HG03039 (cell line): ENCODE measurements around the gene ATP2B2.
"Not testable (repeated sequence)": the region's sequence is repeated elsewhere in the genome, so short reads cannot be mapped to it uniquely, and the experiment has no call there.

Experiments used
- ATAC-seq: cut with Tn5 transposase; IDR thresholded peaks from one replicate; pipeline ENCODE4 v1.9.1; 2021; ENCODE audit warnings: mild to moderate bottlenecking, moderate library complexity; ENCODE audit not compliant: unreplicated experiment

ATP2B2 gene

DNA sequence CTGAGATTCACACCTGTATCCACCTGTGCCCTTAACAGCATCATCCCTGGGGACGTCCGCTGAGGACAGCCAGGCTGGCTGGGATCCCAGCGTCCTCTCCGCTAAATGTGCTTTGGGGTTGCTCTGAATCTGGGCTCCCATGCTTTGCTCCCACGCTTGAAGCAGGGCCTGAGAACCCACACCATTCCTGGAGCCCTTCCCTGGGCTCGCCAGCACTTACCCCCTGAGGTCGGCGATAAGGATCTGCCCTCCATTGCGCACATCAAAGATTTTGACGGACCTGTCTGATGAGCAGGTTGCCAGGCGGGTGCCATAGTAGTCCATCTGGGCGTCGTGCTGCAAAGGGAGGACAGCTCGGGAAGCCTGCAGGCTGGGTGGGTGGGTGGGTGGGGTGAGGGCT lies 190.3 kb downstream of the ATP2B2 start:
- ATAC-seq = no peak

DNA sequence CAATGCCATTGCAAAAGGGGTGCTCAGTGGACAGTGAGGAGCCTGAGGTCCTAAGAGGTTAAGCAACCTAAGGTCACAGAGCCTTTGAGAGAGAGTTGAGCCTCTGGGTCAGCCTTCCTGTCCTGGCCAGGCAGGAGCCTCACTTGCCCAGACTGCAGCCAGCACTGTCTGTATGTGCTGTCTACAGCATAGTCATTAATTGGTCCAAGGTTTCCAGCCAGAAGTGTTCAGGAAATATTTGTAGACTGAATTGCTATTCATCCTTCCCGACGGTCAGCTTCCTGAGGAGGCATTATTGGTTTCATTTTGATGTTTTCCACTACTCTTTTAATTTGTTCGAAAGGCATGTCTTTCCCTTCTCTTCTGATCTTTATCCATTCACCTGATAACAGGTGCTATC lies 192.5 kb downstream of the ATP2B2 start:
- ATAC-seq = no peak

DNA sequence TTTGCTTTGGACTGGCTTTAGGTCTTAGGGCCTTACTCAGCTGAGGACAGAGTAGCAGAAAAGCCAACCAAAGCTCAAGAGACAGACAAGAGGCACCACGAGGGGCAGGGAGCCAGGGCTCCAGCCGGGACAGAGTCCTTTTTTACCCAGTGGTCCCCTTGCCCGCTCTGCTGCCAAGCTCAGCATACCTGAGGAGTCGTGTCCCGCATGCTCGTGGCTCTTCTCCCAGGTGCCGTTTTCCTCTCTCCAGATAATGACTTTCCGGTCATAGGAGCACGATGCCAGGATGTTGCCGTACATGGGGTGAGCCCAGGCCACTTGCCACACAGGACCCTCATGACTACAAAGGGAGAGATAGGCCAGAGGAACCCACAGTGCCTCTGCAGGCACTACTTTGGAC lies 193.0 kb downstream of the ATP2B2 start:
- no peak for ATAC-seq

DNA sequence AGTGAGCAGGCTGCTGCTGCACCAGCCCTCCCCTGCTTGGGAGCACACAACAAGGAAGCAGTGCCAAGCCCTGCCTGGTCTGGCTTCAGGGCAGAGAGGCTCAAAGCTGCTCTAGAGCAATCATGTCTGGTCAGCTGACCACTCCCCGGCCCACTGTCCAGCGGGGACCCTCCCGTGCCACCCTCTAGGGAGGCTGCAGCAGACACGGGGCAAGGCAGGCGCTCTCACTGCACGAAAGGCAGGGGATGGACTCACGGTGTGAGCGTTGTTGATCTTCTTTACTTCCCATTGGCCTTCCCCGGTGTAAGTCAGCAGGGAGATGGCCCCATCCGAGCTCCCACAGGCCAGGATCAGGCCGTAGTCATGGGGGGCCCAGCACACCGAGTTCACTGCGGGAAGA lies 193.7 kb downstream of the ATP2B2 start:
- no peak for ATAC-seq

DNA sequence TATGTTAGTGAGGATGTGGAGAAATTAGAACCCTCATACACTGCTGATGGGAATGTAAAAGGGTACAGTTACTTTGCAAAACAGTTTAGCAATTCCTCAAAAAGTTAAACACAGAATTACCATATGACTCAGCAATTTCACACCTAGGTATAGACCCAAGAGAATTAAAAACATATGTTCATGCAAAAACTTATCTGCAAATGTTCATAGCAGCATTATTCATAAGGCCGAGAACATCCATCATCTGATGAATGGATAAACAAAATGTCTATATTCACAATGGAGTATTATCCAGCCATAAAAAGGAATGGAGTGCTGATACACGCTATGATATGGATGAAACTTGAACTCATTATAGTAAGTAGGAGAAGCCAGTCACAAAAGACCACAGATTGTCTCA lies 194.8 kb downstream of the ATP2B2 start:
- ATAC-seq = no peak

DNA sequence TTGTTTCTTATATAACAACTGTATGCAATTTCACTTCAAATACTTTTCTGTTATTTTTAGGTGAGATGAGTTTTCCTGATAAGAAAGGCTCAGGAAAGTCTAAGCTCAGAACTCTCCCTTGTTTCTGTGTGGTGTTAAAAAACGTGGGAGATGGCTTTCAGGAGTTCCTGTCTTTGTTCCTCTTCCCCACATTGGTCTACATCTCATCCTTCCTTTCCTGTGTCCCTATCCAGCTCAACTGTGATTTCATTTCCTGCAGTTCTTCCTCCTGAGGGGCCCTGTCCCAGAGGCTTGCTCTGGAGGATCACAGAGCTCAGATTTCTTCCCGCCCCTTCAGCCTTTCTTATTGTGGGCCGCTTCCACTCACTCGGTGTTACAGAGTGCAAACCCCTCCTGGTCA lies 195.7 kb downstream of the ATP2B2 start:
- ATAC-seq = no peak

DNA sequence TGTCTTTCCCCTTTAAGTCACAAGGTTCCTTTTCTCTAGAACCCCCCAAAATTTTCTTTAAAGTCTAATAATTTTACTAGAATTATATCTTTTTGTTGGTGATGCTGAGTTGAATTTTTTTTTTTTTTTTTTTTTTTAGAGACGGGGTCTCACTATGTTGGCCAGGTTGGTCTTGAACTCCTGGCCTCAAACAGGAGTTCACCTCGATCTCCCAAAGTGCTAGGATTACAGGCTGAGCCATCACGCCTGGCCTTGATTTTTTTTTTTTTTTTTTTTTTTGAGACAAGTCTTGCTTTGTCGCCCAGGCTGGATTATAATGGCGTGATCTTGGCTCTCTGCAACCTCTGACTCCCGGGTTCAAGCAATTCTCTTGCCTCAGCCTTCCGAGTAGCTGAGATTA lies 196.7 kb downstream of the ATP2B2 start:
- no peak for ATAC-seq

DNA sequence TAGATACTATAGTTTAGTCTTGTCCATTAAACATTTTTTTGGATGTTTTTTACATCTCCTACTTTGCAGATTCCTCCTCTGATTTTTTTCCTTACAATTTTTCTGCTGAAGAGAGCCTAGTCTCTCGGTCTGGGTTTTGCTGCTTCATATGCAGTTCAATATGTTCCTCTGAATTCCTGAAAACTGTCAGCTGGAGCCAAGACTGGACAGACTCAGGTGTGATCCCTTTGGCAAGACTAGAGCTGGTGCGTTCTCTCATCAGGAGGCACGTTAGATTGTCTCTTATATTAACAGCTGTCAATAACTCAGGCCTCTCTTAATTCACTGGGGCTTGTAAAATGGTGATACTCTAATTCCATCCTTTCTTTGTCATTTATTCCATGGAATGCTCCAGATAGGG lies 199.2 kb downstream of the ATP2B2 start:
- ATAC-seq = no peak

DNA sequence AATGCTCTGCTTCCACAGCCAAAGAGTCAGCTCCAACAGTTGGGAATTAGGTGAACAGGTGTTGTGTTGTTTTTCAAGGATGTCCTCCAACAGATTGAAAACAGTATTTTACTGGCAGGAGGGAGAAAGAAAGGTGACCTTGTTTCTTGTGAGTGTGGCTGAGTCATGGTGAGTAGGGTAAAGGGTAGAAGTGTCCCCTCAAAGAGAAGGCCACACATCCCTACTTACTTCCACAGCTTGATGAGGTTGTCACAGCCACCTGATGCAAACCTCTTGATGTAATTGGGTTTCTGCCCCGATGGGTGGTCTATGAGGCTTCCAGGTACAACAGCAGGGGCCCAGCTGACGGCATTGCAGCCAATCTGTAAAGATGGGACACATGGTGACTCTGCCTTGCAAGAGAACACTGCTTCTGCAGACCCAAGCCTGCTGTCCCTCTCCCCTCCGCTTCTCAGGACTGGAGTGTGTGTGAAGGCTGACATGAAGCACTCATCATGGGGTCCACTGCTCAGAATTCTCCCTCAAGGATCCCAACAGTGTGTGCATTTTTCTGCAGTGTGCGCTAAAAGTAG lies 200.0 kb downstream of the ATP2B2 start:
- ATAC-seq = no peak

DNA sequence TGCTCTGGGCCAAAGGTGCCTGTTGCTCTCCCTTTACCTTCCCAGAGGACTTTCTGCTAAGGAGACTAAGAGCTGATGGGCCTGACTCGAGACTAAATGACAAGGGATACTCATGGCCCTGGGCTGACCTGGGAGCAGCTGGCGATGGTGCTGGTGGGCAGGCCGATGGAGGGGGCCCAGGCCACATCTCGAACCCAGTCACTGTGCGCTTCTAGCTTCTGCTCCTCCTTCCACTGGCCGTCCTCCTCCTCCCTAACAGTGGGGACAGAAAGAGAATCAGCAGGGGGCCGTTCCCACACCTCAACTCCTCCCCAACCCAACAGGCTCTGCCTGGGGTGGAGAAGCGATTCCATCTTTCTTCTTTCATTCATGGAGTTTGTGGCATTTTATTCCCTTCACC lies 200.5 kb downstream of the ATP2B2 start:
- ATAC-seq = no peak

DNA sequence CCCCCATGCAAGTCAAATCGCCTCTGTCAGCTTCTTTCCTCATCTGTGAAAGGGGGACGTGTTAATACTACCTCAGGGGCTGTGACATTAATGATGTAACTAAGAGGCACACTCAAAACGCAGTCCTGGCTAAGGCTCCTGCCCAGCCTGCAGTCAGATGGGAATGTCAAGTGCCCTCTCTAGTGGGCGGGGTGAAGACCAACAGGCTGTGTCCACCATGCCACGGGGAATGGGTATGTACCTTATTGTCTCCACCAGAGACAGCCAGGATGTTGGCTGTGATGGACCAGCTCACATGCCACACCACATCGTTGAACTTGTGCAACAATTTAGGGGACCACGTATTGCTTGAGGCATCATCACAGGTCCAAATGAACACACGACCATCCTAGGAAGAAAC lies 201.6 kb downstream of the ATP2B2 start:
- ATAC-seq = no peak

DNA sequence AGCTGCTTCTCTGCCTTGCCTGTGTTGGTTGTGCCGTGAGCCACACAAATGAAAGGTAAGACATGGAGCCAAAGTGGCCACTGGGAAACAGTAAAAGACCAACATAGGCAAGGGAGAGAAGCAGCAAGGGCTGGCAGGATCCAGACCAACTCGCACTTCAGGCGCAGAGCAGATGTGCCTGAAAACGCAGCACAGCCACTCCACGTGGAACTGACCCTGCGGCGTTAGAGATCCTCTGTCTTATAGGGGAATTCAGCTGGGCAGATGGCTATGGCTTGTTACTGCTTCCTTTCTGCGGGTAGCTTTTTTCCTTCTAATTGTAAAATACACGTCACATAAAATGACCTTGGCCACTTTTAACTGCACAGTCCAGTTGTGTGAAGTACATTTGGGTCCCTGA lies 202.3 kb downstream of the ATP2B2 start:
- no peak for ATAC-seq

DNA sequence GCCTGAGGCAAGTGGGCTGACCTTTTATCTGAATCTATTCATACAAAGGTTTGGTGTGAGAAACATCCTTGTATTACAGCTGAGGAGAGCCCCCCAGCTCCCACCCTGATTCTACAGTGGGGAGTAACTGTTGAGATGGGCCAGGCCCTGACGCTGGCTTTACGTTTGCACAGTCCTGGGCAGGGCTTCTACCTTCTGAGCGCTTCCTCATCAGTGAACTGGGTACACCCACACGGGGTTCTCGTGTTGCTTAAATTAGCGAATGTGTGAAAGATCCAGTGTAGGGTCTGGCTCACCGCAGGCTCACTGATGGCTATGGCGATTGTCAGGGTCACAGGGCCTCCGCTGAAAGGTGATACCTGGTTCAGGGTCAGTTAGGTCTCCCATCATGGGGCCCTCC lies 205.3 kb downstream of the ATP2B2 start:
- ATAC-seq = no peak

DNA sequence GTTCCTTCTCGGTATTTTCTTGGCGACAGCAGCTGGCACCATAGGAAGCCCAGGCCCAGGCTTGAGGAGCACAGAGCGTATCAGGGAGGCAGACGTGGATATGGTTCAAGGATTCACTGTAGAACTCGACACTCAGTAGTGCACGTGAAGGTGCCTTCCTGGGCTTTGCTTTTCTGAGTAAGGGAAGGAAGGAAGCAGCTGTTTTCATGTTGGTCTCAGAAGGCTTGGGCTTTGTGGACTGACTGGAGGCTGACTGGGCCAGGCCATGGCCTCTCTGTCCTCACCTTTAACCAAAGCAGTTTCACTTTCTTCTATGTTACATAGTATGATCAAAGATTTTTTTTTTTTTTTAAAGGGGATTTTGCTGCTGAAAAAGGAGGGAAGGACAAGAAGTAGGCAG lies 205.7 kb downstream of the ATP2B2 start:
- ATAC-seq = no peak

DNA sequence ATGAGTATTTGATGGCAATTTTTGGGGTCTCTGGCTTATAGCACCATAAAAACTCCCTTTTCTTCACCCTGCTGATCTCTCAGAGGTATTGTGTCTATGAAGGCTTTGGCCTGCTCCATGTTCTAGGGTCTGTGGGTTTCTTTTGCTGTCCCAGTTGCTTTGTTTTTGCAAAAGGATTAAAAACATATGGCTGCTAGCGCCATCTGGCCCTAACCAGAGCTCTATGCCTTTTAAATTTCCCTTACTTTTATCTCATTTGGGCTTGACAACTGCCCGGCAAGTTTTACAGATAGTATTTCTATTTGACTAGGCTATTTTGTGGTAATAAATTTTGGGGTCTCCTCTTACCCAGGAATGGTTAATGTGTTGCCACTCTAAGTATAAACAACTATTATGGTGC lies 206.2 kb downstream of the ATP2B2 start:
- ATAC-seq = no peak

DNA sequence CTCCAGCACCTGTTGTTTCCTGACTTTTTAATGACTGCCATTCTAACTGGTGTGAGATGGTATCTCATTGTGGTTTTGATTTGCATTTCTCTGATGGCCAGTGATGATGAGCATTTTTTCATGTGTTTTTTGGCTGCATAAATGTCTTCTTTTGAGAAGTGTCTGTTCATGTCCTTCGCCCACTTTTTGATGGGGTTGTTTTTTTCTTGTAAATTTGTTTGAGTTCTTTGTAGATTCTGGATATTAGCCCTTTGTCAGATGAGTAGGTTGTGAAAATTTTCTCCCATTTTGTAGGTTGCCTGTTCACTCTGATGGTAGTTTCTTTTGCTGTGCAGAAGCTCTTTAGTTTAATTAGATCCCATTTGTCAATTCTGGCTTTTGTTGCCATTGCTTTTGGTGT lies 207.3 kb downstream of the ATP2B2 start:
- ATAC-seq = not testable (repeated sequence)

DNA sequence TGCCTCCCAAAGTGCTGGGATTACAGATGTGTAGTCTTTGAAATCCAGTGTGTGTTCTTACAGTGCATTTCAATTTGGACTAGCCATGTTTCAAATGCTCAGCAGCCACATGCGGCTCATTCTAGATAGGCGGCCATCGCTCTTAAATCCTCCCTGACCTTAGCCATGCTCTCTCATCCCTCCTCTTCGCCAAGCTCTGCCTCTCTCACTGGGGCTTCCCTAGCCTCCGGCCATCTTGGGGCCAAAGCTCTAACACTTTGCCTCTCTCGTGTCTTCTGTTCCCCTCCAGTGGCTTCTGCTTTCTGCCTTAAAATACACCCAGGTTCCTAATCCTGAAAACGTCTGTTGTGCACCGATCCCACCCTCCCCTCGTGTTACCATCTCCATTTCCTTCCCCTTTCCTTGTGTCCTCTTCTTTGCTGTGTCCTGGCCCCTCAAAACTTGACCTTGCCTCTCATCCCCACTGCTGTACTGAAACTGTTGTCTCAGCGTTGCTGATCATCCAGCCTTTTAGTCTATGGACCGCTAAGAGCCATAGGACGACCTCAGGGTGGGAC lies 211.3 kb downstream of the ATP2B2 start:
- ATAC-seq = no peak

DNA sequence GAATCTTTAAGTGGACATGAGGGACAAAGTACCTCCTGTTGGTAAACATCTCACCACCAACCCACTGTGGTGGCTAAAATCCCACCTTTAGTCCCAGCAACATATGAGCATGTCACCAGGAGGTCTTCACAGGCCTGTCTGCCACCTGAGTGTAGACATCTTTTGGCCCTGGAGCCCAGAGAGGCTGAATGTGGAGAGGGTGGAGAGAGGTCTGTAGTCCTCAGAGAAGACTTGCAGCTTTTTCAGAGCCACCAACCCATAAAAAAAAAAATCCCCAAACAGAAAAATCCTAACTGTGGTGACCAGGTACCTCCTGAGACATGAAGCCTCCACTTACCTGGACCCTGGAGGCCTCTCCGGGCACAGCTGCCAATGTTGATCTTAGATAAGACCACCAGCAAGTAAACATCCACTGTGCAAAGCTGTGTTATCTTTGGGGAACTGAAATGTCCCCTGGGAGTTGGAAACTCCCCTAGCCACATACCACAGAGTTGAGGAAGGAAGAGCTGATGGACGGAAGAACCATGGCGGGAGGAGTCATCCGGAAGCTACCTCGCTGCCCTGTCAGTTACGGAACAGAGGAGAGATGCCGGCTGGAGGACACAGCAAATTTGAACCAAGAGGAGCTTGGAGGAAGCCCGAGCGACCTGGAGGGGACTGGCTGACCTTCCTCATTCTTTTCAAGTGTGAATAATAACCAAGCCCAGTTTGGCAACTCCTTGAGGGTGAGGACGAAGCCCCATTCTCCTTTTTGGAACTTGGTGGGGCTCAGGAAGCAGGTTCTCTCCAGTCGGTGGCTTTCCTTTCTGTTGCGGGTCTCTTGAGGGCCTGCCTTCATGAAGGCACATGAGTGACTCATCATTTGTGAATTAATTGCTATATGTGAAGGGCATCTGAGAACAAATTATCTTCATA lies 212.6 kb downstream of the ATP2B2 start, which contains the start of gene GHRL:
GHRL (minus strand) TSS at position 443 of the 915 bp plus-strand sequence. CDS start 2,767 bp downstream, outside the sequence.
- ATAC-seq = peak; percentile 81

DNA sequence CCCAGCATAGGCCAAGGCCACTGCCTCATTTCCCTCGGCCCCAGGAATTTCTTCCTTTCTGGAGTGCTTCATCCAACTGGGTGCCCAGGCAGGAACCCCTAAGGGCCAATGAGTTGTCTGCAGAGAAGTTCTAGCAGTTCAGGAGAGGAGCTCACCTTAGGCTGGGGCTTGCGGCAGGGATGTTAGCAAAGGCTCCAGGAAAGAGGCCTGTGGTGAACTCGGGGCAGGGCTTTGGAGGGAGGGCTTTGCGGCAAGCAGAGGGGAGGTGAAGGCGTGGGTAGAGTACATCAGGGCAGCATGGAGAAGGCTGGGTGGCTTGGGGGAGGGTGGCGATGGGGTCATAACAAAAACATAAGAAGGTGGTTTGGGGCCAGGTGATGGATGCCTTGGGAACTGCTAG lies 213.7 kb downstream of the ATP2B2 start:
- ATAC-seq = no peak

DNA sequence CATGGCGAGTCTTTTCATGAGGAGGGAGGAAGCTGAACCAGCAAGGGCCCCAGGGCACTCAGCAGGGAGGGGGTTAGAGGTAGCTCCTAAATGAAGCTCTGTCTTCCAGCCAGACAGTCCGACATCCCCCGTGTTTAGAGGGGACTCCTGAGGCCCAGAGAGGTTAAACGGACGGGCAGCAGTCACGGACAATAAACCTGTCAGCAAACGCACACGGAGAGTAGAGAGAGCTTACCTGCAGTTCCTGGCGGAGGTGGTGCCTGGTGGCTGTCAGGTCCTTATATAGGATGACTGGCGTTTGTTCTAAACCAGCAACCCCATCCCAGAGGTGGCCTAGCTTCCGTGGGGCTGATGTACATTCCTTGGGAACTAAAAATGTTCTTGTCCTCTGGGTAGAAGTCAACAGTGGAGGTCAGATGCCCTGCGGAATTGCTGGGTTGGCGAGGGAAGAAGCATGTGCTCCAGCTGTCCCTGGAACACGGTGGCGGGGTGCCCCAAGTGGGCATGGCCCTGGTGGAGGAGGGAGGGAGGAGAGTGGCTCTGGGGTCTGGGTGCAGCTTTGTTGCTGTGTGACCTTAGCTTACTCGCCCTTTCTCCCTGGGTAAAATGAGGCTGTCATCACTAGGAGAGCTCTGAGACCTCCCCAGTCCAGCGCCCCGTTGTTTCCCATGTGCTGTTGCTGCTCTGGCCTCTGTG lies 214.8 kb downstream of the ATP2B2 start:
- ATAC-seq = no peak

DNA sequence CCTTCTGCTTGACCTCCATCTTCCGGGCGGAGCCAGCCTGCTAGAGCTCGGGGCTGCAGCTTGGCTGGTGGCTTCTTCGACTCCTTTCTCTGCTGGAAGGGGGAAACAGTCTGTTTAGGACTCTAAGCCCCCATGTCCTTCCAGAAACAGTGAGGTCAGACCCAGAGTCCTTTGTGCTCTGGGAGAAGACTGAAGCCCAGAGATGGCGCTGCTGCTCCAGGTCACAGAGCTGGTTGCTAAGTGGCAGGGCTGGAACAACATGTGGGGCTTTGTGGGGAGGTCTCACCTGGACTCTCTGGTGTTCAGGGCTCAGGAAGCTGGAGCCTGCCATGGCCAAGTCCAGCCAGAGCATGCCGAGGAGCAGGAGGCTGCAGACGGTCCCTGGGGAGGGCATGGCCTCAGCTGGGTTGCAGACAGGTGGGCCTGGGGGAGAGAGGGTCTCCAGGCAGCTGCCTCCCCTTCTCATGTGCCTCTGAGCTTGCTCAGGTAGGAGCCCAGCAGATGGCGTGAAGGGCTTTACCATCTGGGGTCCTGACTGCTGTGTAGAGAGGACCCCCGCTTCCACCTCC lies 215.5 kb downstream of the ATP2B2 start:
- no peak for ATAC-seq
